NCI-H524 (cell line): ENCODE measurements around the gene RBMS1.

Experiments
- DNase-seq, 2 experiments: peaks; one replicate each; lab custom pipeline; 2025; lab: John Stamatoyannopoulos, UW

Gene RBMS1

GRCh38 chr2:160362541-160362940 lies 131.1 kb downstream of the RBMS1 start:
- no peak for DNase-seq

GRCh38 chr2:160362018-160362417 lies 131.6 kb downstream of the RBMS1 start:
- DNase-seq: no peak

DNA sequence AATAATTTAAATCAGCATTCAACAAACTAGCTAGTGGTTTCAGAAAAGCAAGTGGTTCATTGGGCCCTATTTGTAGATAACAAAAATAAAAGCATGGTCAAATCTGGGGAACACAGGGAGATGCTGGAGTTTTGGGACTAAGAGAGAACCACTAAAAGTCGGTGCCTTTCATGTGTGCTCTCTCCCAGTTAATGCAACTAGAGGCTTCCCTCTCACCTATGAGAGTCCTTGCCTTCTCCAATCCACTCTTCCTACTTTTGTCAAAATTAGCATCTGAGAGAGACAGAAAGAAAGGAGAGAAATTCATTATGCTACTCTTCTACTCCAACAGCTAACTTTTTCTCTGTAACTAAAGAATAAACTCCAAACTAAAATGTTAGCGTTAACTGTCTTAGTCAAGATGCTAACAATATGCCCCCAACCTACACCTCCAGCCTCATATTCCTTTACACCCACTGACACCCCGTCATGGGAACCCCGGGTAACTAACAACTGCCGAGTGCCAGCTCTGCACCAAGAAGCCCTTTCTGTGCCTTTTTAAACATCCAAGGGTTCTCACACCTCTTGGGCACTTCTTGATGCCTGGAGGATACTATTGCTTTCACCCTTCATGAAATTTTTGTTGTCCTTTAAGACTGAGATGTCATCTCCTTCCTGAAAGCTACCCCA lies 133.4 kb downstream of the RBMS1 start:
- DNase-seq: no peak

GRCh38 chr2:160358046-160358445 lies 135.6 kb downstream of the RBMS1 start:
- DNase-seq: no peak

DNA sequence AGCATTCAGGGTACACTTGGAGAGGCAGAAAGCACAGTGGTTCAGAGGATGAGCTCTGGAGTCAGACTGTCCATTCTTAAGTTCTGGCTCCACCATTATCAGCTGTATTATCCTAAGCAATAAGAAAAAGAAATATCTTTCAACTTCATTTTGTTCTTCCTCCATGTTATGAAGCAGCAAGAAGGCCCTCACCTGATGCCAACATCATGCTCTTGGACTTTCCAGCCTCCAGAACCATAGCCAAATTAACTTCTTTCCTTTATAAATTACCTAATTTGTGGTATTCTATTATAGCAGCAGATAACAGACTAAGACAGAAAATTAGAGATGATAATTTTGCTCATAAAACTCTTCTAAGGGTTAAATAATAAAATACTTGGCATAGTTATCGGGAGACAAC lies 137.1 kb downstream of the RBMS1 start:
- DNase-seq: no peak

- DNase-seq: no peak
Observed at GRCh38 chr2:160355080-160355479, 138.5 kb downstream of the RBMS1 start.

DNA sequence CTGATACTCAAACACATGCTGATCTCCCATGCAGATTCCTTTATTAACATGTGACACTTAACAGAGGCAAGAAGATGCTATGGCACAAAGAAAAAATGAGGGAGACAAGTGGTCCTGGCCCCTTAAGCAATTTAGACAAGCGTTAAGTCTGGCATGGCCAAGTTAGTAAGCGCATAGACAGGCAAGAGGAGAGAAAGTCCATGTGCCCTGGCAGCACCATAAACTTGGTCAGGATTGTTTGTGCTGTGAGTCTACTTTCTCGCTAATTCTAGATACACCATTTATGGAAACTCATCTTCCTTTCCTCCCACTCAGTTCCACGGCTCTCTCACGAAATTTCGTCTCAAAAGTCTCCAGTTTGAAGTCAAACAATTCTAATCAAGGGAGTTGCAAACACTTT lies 138.9 kb downstream of the RBMS1 start:
- no peak for DNase-seq

- DNase-seq: no peak
Observed at GRCh38 chr2:160353813-160354212, 139.8 kb downstream of the RBMS1 start.

DNA sequence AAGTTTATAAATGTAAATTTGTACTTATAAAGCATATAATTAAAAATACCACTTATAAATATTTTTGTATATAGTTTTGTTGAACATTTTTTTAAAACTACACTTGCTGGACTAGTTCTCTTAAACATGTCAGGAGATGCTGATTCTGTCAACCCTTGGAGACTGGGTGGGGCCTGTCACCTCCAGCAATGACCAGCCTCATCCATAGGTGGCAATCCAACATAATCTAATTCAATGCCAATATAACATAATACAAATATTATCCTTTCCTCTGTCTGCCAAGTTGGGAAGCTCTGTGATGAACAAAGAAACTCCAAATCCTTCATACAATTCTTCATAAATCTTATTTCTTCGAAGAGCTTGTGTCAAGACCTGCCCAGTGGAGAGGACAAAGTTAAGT lies 140.4 kb downstream of the RBMS1 start:
- peak; percentile 11 to 40 for DNase-seq

- DNase-seq: no peak
Observed at GRCh38 chr2:160352500-160352899, 141.1 kb downstream of the RBMS1 start.

- no peak for DNase-seq
Observed at GRCh38 chr2:160351956-160352355, 141.7 kb downstream of the RBMS1 start.

DNA sequence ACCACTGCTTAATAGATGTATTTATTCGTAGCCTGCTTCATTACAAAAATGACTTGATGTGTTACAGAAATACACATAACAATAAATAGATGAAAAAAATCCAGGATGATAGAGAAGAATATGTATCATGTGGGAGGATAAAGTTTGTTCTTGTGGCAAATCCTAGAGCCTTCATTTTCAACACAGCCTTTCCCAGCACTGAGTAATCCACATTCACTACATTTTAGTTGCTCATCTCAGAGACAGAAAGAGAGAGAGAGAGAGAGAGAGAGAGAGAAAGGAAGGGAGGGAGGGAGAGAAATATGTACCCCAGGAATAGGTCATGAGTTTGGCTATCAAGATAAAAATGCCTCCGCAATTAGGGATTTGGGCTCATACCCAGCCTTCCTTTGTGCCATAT lies 144.3 kb downstream of the RBMS1 start:
- DNase-seq: no peak

- no peak for DNase-seq
Observed at GRCh38 chr2:160347269-160347863, 146.2 kb downstream of the RBMS1 start.

DNA sequence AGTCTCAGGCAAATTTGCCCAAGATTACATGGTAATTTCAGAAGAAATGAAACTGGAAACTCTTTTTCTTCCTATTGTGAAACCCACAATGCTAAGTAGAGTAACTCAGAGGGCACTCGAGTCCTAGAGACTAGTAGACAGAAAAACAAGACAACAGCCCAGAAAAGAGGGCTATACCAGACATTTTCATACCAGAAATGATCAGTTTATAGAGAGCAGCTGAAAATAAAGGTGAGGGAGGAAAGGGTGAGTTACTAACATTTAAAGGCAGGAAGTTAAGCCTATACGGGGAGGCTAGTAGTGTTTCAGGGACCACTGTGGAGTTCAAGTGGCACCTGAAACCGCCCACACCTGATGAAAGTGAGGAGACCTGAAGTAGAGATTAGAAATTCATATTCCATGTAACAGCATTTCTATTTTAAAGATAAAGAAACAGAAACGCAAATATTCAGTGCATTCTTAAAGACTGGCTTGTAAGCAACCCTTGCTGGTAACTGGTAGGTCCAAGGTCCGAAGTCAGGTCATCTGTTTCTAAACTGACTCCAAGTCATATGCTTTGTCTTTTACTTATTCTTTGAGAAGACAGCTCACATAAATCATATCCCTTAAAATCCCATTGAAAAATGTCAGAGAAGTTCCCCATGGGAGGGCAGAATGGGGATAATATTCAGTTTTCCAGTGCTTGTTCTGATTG lies 148.4 kb downstream of the RBMS1 start:
- no peak for DNase-seq

- peak; percentile 60 to 83 for DNase-seq
Observed at GRCh38 chr2:160343404-160343803, 150.2 kb downstream of the RBMS1 start.

DNA sequence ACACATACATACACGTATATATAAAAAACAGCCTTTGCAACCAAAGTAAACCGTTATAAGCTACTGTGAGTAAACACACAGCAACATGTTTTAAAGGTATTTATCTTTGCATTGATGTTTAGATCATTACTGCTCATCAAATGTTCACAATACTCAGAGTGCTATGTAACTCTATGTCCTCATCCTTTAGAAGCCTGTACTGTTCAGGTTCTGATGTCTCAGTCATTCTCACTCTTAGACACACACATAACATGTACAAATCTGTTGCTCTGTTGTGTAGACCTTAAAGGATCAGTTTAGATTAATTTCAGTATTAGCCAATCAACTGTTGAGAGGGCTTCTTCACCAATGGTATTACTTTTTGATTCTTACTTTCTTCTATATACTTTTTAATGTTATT lies 153.9 kb downstream of the RBMS1 start:
- DNase-seq: no peak

DNA sequence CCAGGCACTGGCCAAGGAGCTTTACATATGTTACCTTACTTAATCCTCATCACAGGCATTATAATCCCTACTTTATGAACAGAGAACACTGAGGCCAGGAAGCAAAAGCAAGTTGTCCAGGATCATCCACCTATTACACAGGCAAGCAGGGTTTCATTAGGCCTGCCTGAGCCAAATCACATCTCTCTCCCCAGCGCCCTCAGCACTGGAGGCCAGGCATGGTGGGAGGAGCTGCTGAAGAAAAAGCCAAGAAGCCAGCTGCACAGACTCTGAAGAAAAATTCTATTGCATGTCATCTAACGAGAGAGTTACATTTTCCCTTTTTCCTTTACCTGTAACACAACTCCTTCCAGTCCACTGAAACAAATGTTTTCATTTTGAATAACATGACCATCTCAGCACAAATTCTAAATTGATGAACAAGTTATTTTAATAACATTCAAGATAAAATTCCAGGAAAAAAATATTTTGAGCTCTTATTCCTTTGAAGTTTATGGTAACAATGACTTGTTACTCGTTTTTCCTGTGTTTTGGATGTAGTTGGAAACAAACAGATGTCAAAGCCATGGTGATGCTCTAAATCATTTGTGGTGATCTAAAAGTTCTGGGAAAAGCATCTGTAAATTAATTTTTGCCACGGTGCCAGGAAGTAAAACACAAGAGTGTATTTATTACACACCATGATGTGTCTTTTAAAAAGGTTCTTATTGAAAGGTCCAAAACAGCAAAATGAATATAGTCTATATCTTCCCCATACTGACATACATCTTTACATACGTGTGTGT lies 154.5 kb downstream of the RBMS1 start:
- DNase-seq: peak; percentile 29 to 71

GRCh38 chr2:160337728-160338127 lies 155.9 kb downstream of the RBMS1 start:
- DNase-seq: no peak

- DNase-seq: no peak
Observed at GRCh38 chr2:160336635-160337034, 157.0 kb downstream of the RBMS1 start.

- no peak for DNase-seq
Observed at GRCh38 chr2:160336105-160336504, 157.5 kb downstream of the RBMS1 start.

GRCh38 chr2:160335441-160335840 lies 158.2 kb downstream of the RBMS1 start:
- no peak for DNase-seq

DNA sequence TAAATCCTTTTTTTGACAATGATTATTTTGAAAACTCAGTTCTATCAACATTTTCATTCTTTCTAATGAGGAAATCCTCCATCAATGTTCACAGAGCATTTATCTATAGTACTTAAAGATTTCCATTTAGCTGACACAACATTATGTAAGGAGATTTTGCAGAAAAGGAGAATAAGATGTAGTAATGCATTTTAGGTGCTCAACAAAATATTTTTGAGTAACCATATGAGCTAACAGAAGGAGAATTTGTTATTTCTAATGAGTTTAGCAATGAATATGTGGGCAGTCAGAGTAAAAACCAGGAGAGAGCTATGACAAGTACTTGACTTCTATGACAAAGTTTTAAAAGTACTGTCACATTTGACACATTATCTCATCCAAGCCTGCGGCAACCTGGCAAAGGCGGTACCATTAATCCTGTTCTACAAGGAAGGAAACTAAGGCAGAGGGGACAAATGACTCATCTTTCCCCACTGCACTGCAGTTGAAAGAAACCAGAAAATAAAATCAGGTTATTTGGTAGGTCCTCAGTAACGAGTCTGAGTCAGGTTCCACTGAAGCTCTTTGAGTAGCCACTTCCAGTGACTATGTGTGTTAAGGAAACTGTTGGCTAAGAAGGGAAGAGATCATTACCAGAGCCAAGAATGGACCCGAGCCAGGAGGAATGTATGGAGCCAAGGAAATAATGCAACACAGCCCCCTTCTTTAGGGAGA lies 159.4 kb downstream of the RBMS1 start:
- DNase-seq: no peak
